IMR-90 (cell line): ENCODE measurements around the gene METTL25. TPM values are rescaled to one million over a fixed set of nuclear protein-coding genes. Genes with fewer than 3 reads are reported as not detected.

Experiments used
- ATAC-seq: fragments of 200-7000 bp; cut with Tn5 transposase; 2 replicates; pipeline ENCODE4 v1.9.1; 2020; ENCODE audit warnings: low read depth, mild to moderate bottlenecking, moderate library complexity
- BruUV-seq: library from RNA; stranded (reverse); fragments of 400-500 nt; replicated peaks from 2 replicates; lab custom pipeline; 2021; lab: Mats Ljungman, UMichigan
- CTCF ChIA-PET: fragments of 300-600 bp; formaldehyde crosslinking; extraction: SDS; loops from one replicate; lab custom pipeline; 2021; ENCODE audit warnings: antibody characterized with exemption; lab: Yijun Ruan, JAX
- POLR2A ChIA-PET: fragments of 300-600 bp; sonication (Branson Sonifier 250); formaldehyde crosslinking; loops from one replicate; lab custom pipeline; 2022; ENCODE audit warnings: antibody characterized with exemption; ENCODE audit not compliant: unreplicated experiment; lab: Charles Lee
- DNase-seq: peaks from one replicate; pipeline ENCODE4 v3.0.0; 2013
- H2AFZ ChIP-seq: replicated peaks from 2 replicates; pipeline ENCODE3; 2013; ENCODE audit warnings: low read length, mild to moderate bottlenecking; ENCODE audit not compliant: poor library complexity
- H2AK5ac ChIP-seq: 2 replicates; pipeline ENCODE4 v1.6.1; 2013; ENCODE audit warnings: low read depth, low read length, inconsistent platforms
- H2AK9ac ChIP-seq: replicated peaks from 2 replicates; pipeline ENCODE3; 2013; ENCODE audit warnings: mild to moderate bottlenecking, low read depth, low read length, moderate library complexity; ENCODE audit not compliant: poor library complexity
- H2BK120ac ChIP-seq: 2 replicates; pipeline ENCODE4 v1.6.1; 2013; ENCODE audit warnings: low read depth, low read length, inconsistent platforms
- H2BK15ac ChIP-seq: 3 replicates; pipeline ENCODE4 v1.6.1; 2013; ENCODE audit warnings: low read depth, low read length, inconsistent platforms
- H2BK20ac ChIP-seq: 2 replicates; pipeline ENCODE4 v1.6.1; 2013; ENCODE audit warnings: low read depth, mild to moderate bottlenecking, inconsistent platforms, low read length, moderate library complexity
- H2BK5ac ChIP-seq: 2 replicates; pipeline ENCODE4 v1.6.1; 2013; ENCODE audit warnings: mild to moderate bottlenecking, low read depth, low read length, inconsistent platforms; ENCODE audit not compliant: poor library complexity, severe bottlenecking
- H3K14ac ChIP-seq: replicated peaks from 2 replicates; pipeline ENCODE4 v1.6.1; 2013; ENCODE audit warnings: low read depth, low read length, inconsistent platforms
- H3K18ac ChIP-seq: 2 replicates; pipeline ENCODE4 v1.6.1; 2013; ENCODE audit warnings: low read depth, low read length, control low read depth
- H3K23ac ChIP-seq: 2 replicates; pipeline ENCODE4 v1.6.1; 2013; ENCODE audit warnings: low read depth, low read length, inconsistent platforms
- H3K27ac ChIP-seq: 2 replicates; pipeline ENCODE4 v1.5.1; 2013; ENCODE audit warnings: mild to moderate bottlenecking, control low read depth, low read length; ENCODE audit not compliant: insufficient read depth
- H3K27me3 ChIP-seq: 2 replicates; pipeline ENCODE4 v1.6.1; 2013; ENCODE audit warnings: low read length; ENCODE audit not compliant: control insufficient read depth, insufficient read depth
- H3K36me3 ChIP-seq: 2 replicates; pipeline ENCODE4 v1.6.1; 2013; ENCODE audit warnings: low read length, mixed read lengths; ENCODE audit not compliant: control insufficient read depth, insufficient read depth
- H3K4ac ChIP-seq: 2 replicates; pipeline ENCODE4 v1.6.1; 2013; ENCODE audit warnings: low read depth, low read length, inconsistent platforms
- H3K4me1 ChIP-seq: 2 replicates; pipeline ENCODE4 v1.6.1; 2013; ENCODE audit warnings: low read length, mixed read lengths; ENCODE audit not compliant: control insufficient read depth, insufficient read depth
- H3K4me2 ChIP-seq: 2 replicates; pipeline ENCODE4 v1.6.1; 2013; ENCODE audit warnings: low read depth, mild to moderate bottlenecking, control low read depth, low read length, moderate library complexity
- H3K4me3 ChIP-seq: 2 replicates; pipeline ENCODE4 v1.5.1; 2013; ENCODE audit warnings: low read depth, mild to moderate bottlenecking, control low read depth, low read length, moderate library complexity; ENCODE audit not compliant: insufficient read depth
- H3K56ac ChIP-seq: 2 replicates; pipeline ENCODE4 v1.6.1; 2013; ENCODE audit warnings: low read length, inconsistent platforms; ENCODE audit not compliant: insufficient read depth; ENCODE audit errors: extremely low read depth
- H3K79me1 ChIP-seq, 2 experiments: 2 replicates each; pipeline ENCODE4 v1.6.1; 2013; ENCODE audit warnings: low read length in 2 of 2, inconsistent platforms in 1 of 2, low read depth in 1 of 2
- H3K9ac ChIP-seq: 2 replicates; pipeline ENCODE4 v1.6.1; 2013; ENCODE audit warnings: low read depth, low read length, control low read depth
- H3K9me1 ChIP-seq: 2 replicates; pipeline ENCODE4 v1.6.1; 2013; ENCODE audit warnings: low read length, inconsistent platforms; ENCODE audit not compliant: insufficient read depth
- H3K9me3 ChIP-seq: 2 replicates; pipeline ENCODE4 v1.6.1; 2013; ENCODE audit warnings: low read length; ENCODE audit not compliant: control insufficient read depth, insufficient read depth
- H4K20me1 ChIP-seq: 2 replicates; pipeline ENCODE4 v1.6.1; 2013; ENCODE audit warnings: low read length, inconsistent platforms; ENCODE audit not compliant: insufficient read depth
- H4K5ac ChIP-seq: 2 replicates; pipeline ENCODE4 v1.6.1; 2013; ENCODE audit warnings: mild to moderate bottlenecking, low read depth, low read length, control low read depth
- H4K8ac ChIP-seq, 2 experiments: 2 replicates each; pipeline ENCODE4 v1.6.1; 2013; ENCODE audit warnings: low read depth in 2 of 2, low read length in 2 of 2, control low read depth in 1 of 2, inconsistent platforms in 1 of 2
- H4K91ac ChIP-seq: 2 replicates; pipeline ENCODE4 v1.6.1; 2013; ENCODE audit warnings: low read depth, low read length, inconsistent platforms; ENCODE audit not compliant: insufficient read depth
- MXI1 ChIP-seq: IDR thresholded peaks from 2 replicates; pipeline ENCODE4 v1.6.1; 2012; ENCODE audit warnings: low read depth, mild to moderate bottlenecking, low read length, moderate library complexity, borderline replicate concordance
- POLR2A ChIP-seq: IDR thresholded peaks from 2 replicates; pipeline ENCODE4 v1.6.1; 2012; ENCODE audit warnings: mild to moderate bottlenecking, low read depth, low read length
- WGBS, 2 experiments: methylation state at CpG; one replicate each; pipeline versions ENCODE4 v1.1.5 to v1.1.7; 2013; ENCODE audit warnings: missing lambda C conversion rate in 2 of 2; ENCODE audit not compliant: insufficient read length in 1 of 2; ENCODE audit errors: extremely low coverage in 2 of 2; 5-methylcytosine and 5-hydroxymethylcytosine counted together
- dilution Hi-C: fragments of 300-500 bp; cut with HindIII; formaldehyde crosslinking; loops from one replicate; pipeline ENCODE4 v1.14.3; 2018; ENCODE audit warnings: low sequenced_read_pairs; ENCODE audit not compliant: unreplicated experiment
- in situ Hi-C: fragments of 300-500 bp; cut with MboI; formaldehyde crosslinking; loops from 3 replicates; pipeline ENCODE4 v1.14.3; 2019; ENCODE audit warnings: low sequenced_read_pairs, inconsistent platforms, mixed read lengths
- intact Hi-C: fragments of 100-400 bp; cut with micrococcal nuclease; formaldehyde crosslinking; loops from 2 replicates; pipeline ENCODE4 v1.10.0; 2022
- polyA plus RNA-seq, 3 experiments: library from polyadenylated mRNA; depleted of rRNA; stranded (reverse); fragments of >200 nt; gene quantifications; 2 replicates each; pipeline ENCODE4 v1.2.3, GENCODE V29; 2012; ENCODE audit warnings: low replicate concordance in 1 of 3
- total RNA-seq: library from RNA; depleted of rRNA; stranded (reverse); fragments of >200 nt; gene quantifications from 2 replicates; pipeline ENCODE4 v1.2.3, GENCODE V29; 2012

METTL25 gene
- total and polyA plus RNA-seq, 2 of the 4 experiments (the other 2 are of a cell fraction): 2.6 to 3.0 TPM

- Histone ChIP-seq H2BK15ac (no peak overlapping the region), H3K79me1 (no peaks in the 10 kb centered on the region), H3K9me3 (no peaks in the 10 kb centered on the region), H2AK5ac (no peak overlapping the region), H2BK5ac (no peak overlapping the region), H3K36me3 (no peaks in the 10 kb centered on the region), H2BK120ac (no peak overlapping the region), H2BK20ac (no peak overlapping the region), H3K4me1 (no peaks in the 10 kb centered on the region), H3K14ac (no peak overlapping the region), H3K4me2 (no peak overlapping the region), H3K23ac (no peak overlapping the region), H3K56ac (no peak overlapping the region), H3K18ac (no peak overlapping the region), H4K91ac (no peak overlapping the region), H2AK9ac (no peak overlapping the region), H3K9me1 (no peaks in the 10 kb centered on the region), H3K27me3 (no peaks in the 10 kb centered on the region), H4K8ac (no peak overlapping the region), H3K9ac (no peak overlapping the region), H2AFZ (no peak overlapping the region), H3K4me3 (no peak overlapping the region), H4K20me1 (no peaks in the 10 kb centered on the region), H3K27ac (no peak overlapping the region), H3K4ac (no peak overlapping the region), H4K5ac (no peak overlapping the region)
- TF ChIP-seq MXI1 (no peak), POLR2A (no peak)
- no peak for DNase-seq
- no peak for ATAC-seq
- WGBS, 2 experiments: no CpG with 5 or more reads among the region's 2 CpGs
- ChIA-PET CTCF (interaction anchor here (1.4 kb wide), 1 partner anchor 24 kb away, joined by 3 read pairs; no protein-coding TSS in a partner anchor), POLR2A (no interaction called here)
- intact Hi-C loops (no loop called here), in situ Hi-C loops (no loop called here), dilution Hi-C loops (no loop called here)
- no TSS peak for BruUV-seq
Observed at GRCh38 chr12:82456633-82457032, 98.3 kb downstream of the METTL25 start.
